MCF 10A (cell line): ENCODE results near the gene RGS10. TPM values are rescaled to one million over a fixed set of nuclear protein-coding genes. Genes with fewer than 3 reads are reported as not detected.

Experiments used
- BruUV-seq: library from RNA; stranded (reverse); fragments of 400-500 nt; replicated peaks from 2 replicates; lab custom pipeline; 2021; lab: Mats Ljungman, UMichigan
- CTCF ChIA-PET: fragments of 300-600 bp; sonication (Branson Sonifier 250); formaldehyde crosslinking; extraction: SDS; loops from one replicate; lab custom pipeline; 2021; ENCODE audit warnings: antibody characterized with exemption, inconsistent platforms; lab: Yijun Ruan, JAX
- POLR2A ChIA-PET: fragments of 300-600, 350-650 bp; sonication (Branson Sonifier 250); formaldehyde crosslinking; extraction: SDS; loops from one replicate; lab custom pipeline; 2020; ENCODE audit warnings: antibody characterized with exemption, inconsistent platforms; lab: Yijun Ruan, JAX
- DNase-seq: peaks from one replicate; pipeline ENCODE4 v3.0.0-alpha.2; 2018; ENCODE audit not compliant: unreplicated experiment
- H3K27ac Mint-ChIP-seq: one replicate; pipeline ENCODE4 v1.8.0; 2022; ENCODE audit warnings: mild to moderate bottlenecking, low read depth, mixed read lengths; ENCODE audit not compliant: unreplicated experiment
- H3K27me3 Mint-ChIP-seq: one replicate; pipeline ENCODE4 v1.8.0; 2022; ENCODE audit warnings: mixed read lengths; ENCODE audit not compliant: insufficient read depth, unreplicated experiment
- H3K36me3 Mint-ChIP-seq: one replicate; pipeline ENCODE4 v1.8.0; 2022; ENCODE audit warnings: mild to moderate bottlenecking, moderate library complexity, mixed read lengths; ENCODE audit not compliant: insufficient read depth, unreplicated experiment
- H3K4me1 Mint-ChIP-seq: one replicate; pipeline ENCODE4 v1.8.0; 2022; ENCODE audit warnings: mixed read lengths; ENCODE audit not compliant: insufficient read depth, unreplicated experiment
- H3K4me3 Mint-ChIP-seq: one replicate; pipeline ENCODE4 v1.8.0; 2022; ENCODE audit warnings: mild to moderate bottlenecking, moderate library complexity, mixed read lengths; ENCODE audit not compliant: unreplicated experiment
- H3K9me3 Mint-ChIP-seq: one replicate; pipeline ENCODE4 v1.8.0; 2022; ENCODE audit warnings: mixed read lengths; ENCODE audit not compliant: unreplicated experiment
- intact Hi-C: fragments of 100-400 bp; cut with micrococcal nuclease; formaldehyde crosslinking; loops from 2 replicates; pipeline ENCODE4 v1.14.1; 2022
- total RNA-seq: library from RNA; stranded (reverse); gene quantifications from 2 replicates; pipeline ENCODE4 v1.2.3, GENCODE V29; 2022
- TF ChIP-seq, protein P1 (sequence below): fragments of 200-600 bp; IDR thresholded peaks from one replicate; pipeline ENCODE4 v1.8.0; 2022; ENCODE audit warnings: antibody characterized with exemption, mild to moderate bottlenecking; ENCODE audit not compliant: unreplicated experiment

RGS10 gene
- total RNA-seq, 1 experiment from 2014 or later = 26.0 TPM

DNA sequence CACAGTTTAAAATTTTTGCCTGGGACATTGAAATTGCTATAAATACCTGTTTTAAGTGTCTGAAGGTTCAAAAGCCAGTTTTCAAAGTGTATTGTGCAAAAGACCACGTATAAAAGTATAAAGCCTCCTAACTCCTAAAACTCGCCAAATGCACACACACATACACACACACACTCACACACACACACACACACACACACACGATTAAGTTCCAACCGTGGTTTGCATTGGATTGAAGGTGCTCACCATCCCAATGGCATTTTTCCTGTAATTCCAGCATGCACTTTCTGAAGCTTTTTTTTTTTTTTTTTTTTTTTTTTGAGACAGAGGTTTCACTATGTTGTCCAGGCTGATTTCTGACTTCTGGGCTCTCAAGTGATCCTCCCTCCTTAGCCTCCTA is 2.8 kb upstream of the RGS10 start:
- DNase-seq = no peak
- intact Hi-C loops = no loop called here
- H3K27me3 Mint-ChIP-seq = no peaks in the 10 kb centered on the region
- BruUV-seq = no TSS peak
- no peak overlapping the region for H3K4me3 Mint-ChIP-seq
- TF ChIP-seq, protein P1, sequence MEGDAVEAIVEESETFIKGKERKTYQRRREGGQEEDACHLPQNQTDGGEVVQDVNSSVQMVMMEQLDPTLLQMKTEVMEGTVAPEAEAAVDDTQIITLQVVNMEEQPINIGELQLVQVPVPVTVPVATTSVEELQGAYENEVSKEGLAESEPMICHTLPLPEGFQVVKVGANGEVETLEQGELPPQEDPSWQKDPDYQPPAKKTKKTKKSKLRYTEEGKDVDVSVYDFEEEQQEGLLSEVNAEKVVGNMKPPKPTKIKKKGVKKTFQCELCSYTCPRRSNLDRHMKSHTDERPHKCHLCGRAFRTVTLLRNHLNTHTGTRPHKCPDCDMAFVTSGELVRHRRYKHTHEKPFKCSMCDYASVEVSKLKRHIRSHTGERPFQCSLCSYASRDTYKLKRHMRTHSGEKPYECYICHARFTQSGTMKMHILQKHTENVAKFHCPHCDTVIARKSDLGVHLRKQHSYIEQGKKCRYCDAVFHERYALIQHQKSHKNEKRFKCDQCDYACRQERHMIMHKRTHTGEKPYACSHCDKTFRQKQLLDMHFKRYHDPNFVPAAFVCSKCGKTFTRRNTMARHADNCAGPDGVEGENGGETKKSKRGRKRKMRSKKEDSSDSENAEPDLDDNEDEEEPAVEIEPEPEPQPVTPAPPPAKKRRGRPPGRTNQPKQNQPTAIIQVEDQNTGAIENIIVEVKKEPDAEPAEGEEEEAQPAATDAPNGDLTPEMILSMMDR = no peak
- H3K36me3 Mint-ChIP-seq = peaks cover 6% of the 10 kb centered on the region
- POLR2A ChIA-PET = no interaction called here
- H3K9me3 Mint-ChIP-seq = no peaks in the 10 kb centered on the region
- H3K27ac Mint-ChIP-seq = no peak overlapping the region
- CTCF ChIA-PET = no interaction called here
- peaks cover 17% of the 10 kb centered on the region for H3K4me1 Mint-ChIP-seq

DNA sequence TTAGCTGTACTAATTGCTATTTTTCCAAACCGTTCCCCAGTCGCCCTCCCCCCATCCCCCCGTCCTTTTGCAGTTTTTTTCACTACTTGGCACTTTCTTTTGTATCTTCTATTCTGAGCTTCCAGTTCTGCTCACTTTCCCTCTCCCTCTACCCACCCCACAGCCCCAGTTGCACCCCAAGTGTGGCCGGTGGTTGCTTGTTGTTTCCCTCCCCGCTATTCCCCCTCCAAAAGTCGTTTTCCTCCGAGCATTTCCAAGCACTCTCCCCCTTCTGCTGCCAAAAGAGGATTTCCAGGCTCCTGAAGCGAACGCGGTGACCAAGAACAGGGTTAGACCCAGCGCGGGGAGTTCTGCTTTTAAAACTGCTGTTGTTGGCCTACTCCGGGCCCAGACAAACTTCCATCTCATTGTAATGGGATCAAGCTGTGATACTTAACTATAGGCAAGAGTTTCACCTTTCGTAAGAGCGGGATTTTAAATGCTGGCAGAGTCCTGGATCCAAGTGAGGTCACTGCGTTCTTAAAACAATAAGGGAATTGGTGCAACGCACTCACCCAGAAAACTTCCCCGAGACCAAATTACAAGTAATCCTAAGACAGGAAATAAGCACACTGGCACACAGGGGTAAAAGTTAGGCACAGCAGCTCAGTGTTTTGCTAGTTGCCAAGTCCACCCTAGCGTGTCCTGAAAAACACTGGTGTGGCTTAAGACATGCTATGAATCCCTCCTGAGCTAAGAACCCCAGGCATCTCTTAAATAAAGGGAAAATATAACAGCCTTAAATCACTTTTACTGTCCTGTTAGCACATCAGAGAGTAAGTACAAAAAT is 1.5 kb upstream of the RGS10 start:
- Mint-ChIP-seq H3K27me3 (no peaks in the 10 kb centered on the region), H3K36me3 (peaks cover 6% of the 10 kb centered on the region), H3K4me3 (peak overlapping the region; percentile 77), H3K9me3 (no peaks in the 10 kb centered on the region), H3K4me1 (peaks cover 28% of the 10 kb centered on the region), H3K27ac (peak overlapping the region; percentile 62)
- no TSS peak for BruUV-seq
- CTCF ChIA-PET = interaction anchor here (0.6 to 1.0 kb wide), 5 partner anchors 15 to 1372 kb away, joined by 3 to 4 read pairs (median 3); no protein-coding TSS in a partner anchor
- no peak for DNase-seq
- POLR2A ChIA-PET = interaction anchor here (0.6 to 1.6 kb wide), 5 partner anchors 20 to 421 kb away, joined by 3 to 8 read pairs (median 3); partner anchors contain the start of gene TIAL1
- intact Hi-C loops = loop anchor here (5.0 kb wide), 2 partner anchors 53 to 337 kb away; partner anchors contain the start of genes GRK5 and TIAL1
- TF ChIP-seq, protein P1 = no peak

DNA sequence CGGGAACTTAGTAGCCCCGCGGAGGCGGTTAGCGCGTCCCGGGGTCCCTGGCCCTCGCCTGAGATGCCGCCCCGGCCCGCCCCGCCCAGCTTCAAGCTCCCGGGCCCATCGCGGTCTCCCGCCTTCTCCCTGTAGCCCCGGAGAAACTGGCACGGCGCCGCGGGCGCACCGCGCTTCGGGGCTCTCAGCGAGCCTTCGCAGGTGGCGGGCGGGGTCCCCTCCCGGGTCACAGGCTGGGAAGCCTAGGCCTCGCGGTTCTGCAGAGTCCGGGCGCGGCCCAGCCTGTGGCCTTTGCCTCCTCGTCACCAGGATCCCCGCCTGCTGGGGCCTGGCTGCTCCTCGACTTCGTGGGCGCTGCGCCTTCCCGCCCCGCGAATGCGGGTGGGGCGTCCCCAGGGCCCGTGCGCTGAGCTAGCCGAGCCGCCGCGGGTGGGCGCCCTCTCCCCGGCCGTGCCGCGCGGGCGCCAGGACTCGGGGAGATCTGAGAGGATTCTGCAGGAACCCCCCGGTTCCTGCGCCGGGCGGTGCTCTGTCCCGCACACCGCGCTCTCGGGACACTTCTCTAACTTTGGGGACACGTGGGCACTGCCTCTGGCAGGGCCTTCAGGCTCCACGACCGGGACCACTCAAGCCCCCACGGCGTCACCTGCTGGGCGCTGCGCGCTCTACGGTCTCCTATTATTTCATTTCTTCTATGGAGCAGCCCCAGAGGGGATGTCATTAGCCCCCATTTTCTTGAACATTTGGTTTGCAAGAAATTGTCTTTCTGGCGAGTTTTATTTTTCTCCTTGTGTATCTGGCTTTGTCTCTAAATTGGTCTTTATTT is 682 bp upstream of the RGS10 start:
- peaks cover 36% of the 10 kb centered on the region for H3K4me1 Mint-ChIP-seq
- ChIA-PET CTCF (interaction anchor here (0.6 to 1.0 kb wide), 6 partner anchors 14 to 1371 kb away, joined by 3 read pairs; no protein-coding TSS in a partner anchor), POLR2A (interaction anchor here (0.6 to 1.6 kb wide), 8 partner anchors 19 to 420 kb away, joined by 3 to 8 read pairs (median 4); partner anchors contain the start of gene TIAL1)
- H3K27ac Mint-ChIP-seq = peak overlapping the region; percentile 62
- peak; percentile 51 for DNase-seq
- TF ChIP-seq, protein P1 = peak; percentile 36
- no peaks in the 10 kb centered on the region for H3K27me3 Mint-ChIP-seq
- H3K9me3 Mint-ChIP-seq = no peaks in the 10 kb centered on the region
- H3K36me3 Mint-ChIP-seq = peaks cover 10% of the 10 kb centered on the region
- TSS peak; percentile 52 for BruUV-seq
- intact Hi-C loops = loop anchor here (5.0 kb wide), 2 partner anchors 54 to 336 kb away; partner anchors contain the start of genes GRK5 and TIAL1
- H3K4me3 Mint-ChIP-seq = peak overlapping the region; percentile 77
